GM18951 (cell line): ENCODE data around the gene MORF4L1.

Experiments used
- POLR2A ChIP-seq: IDR thresholded peaks from 4 replicates; pipeline ENCODE4 v1.6.1; 2011; ENCODE audit warnings: mild to moderate bottlenecking; ENCODE audit not compliant: insufficient read length, insufficient read depth; ENCODE audit errors: extremely low read depth
- in situ Hi-C: fragments of 300-500 bp; cut with MboI; formaldehyde crosslinking; loops from one replicate; pipeline ENCODE4 v1.12.0; 2022; ENCODE audit warnings: low sequenced_read_pairs, mixed read lengths, inconsistent platforms; ENCODE audit not compliant: unreplicated experiment

Gene MORF4L1

DNA sequence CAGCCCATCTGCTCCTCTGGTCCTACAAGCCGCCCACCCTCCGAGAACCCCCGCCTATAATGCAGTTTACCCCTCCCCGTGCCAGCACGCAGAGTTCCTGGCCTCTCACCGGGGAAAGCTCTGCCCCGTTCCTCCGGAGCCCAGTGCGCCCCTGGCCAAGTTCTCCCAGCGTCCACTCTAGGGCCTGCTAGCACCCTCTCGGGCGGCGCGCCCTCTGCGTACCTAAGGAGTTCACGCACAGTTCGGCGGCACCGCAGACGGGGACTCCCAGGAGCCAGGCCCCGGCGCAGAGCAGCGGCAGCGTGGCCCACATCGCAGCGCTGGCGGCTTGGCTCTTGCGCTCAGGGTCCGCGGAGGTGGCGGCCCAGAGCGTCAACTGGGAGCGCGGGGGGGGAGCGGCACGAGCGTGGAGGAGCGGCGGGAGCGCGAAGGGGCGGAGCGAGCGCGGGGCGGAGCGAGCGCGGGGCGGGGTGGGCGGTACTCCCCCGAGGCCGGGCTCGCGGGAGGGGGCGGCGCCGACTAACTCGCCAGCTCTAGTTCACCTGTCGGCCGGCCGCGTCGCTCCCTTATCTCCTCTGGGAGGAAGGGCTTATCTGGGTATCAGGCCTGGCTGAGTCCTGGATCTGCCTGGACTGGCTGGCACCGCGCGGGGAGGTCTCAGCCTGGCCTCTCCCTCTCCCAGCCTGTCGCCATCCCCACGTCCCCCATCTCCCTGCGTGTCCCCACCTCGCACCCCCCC, 72.1 kb downstream of the MORF4L1 start, which contains the start of gene CTSH:
CTSH (minus strand) TSS at position 378 of the 739 bp plus-strand sequence; CDS start at position 313, 65 bp downstream.
- in situ Hi-C loops: no loop called here
- TF ChIP-seq POLR2A: peak; percentile 93

DNA sequence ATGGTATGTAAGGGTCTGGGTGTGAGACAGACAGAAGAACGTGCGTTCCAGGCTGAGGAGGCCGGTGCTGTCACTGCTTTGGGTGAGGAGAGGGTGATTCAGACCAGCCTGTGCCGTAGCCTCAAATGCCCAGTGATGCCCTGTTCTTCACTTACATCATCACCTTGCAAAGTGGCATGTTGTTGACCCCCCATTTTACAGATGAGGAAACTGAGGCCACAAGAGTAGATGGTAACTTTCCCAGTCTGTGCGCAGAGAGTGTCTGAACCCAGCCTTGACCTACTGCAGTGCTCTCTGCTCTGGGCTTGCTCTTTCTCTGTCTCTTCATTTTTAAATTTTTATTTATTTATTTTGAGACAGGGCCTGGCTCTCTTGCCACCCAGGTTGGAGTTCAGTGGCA, 73.8 kb downstream of the MORF4L1 start:
- TF ChIP-seq POLR2A: no peak
- in situ Hi-C loops: no loop called here

DNA sequence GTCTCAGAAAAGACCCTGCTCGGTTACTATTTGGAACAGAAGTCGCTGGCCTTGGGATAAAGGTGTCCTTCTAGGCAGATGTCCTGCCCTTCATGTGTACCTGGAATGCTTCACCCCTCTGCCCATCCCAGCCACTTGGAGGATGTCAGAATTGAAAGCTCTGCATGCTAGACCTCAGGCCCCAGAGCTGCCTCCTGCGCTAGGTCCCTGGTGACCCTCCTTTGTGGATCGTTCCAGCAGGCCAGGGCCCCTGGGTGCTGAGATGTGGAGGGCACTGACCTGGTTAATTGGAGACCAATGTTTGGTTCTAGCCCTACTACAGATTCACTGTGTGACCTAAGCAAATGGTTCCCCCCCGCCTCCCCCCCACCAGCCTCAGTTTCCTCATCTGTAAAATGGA, 74.8 kb downstream of the MORF4L1 start:
- in situ Hi-C loops: no loop called here
- no peak for TF ChIP-seq POLR2A
